Progenitor cell of endocrine pancreas (in vitro differentiated cells): ENCODE data around the gene TTC28. TPM values are rescaled to one million over a fixed set of nuclear protein-coding genes. Genes with fewer than 3 reads are reported as not detected.
"Not testable (repeated sequence)": the region's sequence is repeated elsewhere in the genome, so short reads cannot be mapped to it uniquely, and the experiment has no call there.

ENCODE experiments used
- DNase-seq: peaks from one replicate; pipeline ENCODE4 v3.0.0; 2021; ENCODE audit warnings: low spot score; ENCODE audit not compliant: unreplicated experiment
- H3K27ac Mint-ChIP-seq: 2 replicates; pipeline ENCODE4 v1.8.0; 2021; ENCODE audit warnings: mild to moderate bottlenecking, moderate library complexity, mixed read lengths
- H3K27me3 Mint-ChIP-seq: 2 replicates; pipeline ENCODE4 v1.8.0; 2021; ENCODE audit warnings: mixed read lengths
- H3K36me3 Mint-ChIP-seq: 2 replicates; pipeline ENCODE4 v1.8.0; 2022; ENCODE audit warnings: mixed read lengths; ENCODE audit not compliant: insufficient read depth
- H3K4me1 Mint-ChIP-seq: 2 replicates; pipeline ENCODE4 v1.8.0; 2021; ENCODE audit warnings: low read depth, mixed read lengths
- H3K4me3 Mint-ChIP-seq: 2 replicates; pipeline ENCODE4 v1.8.0; 2021; ENCODE audit warnings: low read depth, mild to moderate bottlenecking, moderate library complexity, mixed read lengths
- H3K9me3 Mint-ChIP-seq: 2 replicates; pipeline ENCODE4 v1.8.0; 2021; ENCODE audit warnings: low read depth, mixed read lengths
- total RNA-seq: library from RNA; stranded (reverse); gene quantifications from 2 replicates; pipeline ENCODE4 v1.2.1, GENCODE V29; 2021
- TF ChIP-seq, protein P1 (sequence below): fragments of 200-600 bp; sonication (generic); IDR thresholded peaks from one replicate; pipeline ENCODE4 v1.5.0; 2021; ENCODE audit warnings: antibody characterized with exemption, mild to moderate bottlenecking; ENCODE audit not compliant: unreplicated experiment

Gene TTC28
- total RNA-seq, 1 donor from 2014 or later, result 35.2 TPM

DNA sequence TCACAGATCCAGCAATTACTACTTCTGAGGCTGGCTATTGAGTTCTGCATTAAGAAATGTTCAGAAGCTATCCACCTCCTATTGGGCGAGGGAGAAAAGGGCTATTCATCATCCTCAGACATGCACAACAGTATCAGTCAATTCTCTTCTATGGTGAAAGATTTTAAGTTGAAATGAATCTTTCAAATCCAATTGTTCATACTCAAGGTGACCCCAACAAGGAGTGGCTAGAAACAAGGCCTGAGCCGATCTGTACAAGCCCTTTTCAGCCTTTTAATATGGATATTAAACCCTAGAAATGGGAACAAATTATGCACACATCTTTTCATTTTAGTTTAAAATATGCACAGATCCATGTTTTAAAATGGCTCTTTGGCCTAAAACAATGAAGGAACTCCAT lies 457.1 kb downstream of the TTC28 start:
- TF ChIP-seq, protein P1, sequence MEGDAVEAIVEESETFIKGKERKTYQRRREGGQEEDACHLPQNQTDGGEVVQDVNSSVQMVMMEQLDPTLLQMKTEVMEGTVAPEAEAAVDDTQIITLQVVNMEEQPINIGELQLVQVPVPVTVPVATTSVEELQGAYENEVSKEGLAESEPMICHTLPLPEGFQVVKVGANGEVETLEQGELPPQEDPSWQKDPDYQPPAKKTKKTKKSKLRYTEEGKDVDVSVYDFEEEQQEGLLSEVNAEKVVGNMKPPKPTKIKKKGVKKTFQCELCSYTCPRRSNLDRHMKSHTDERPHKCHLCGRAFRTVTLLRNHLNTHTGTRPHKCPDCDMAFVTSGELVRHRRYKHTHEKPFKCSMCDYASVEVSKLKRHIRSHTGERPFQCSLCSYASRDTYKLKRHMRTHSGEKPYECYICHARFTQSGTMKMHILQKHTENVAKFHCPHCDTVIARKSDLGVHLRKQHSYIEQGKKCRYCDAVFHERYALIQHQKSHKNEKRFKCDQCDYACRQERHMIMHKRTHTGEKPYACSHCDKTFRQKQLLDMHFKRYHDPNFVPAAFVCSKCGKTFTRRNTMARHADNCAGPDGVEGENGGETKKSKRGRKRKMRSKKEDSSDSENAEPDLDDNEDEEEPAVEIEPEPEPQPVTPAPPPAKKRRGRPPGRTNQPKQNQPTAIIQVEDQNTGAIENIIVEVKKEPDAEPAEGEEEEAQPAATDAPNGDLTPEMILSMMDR, result no peak
- Mint-ChIP-seq H3K9me3 (no peaks in the 10 kb centered on the region), H3K27me3 (no peaks in the 10 kb centered on the region), H3K4me3 (no peak overlapping the region), H3K4me1 (no peaks in the 10 kb centered on the region), H3K27ac (no peak overlapping the region), H3K36me3 (no peaks in the 10 kb centered on the region)
- no peak for DNase-seq

DNA sequence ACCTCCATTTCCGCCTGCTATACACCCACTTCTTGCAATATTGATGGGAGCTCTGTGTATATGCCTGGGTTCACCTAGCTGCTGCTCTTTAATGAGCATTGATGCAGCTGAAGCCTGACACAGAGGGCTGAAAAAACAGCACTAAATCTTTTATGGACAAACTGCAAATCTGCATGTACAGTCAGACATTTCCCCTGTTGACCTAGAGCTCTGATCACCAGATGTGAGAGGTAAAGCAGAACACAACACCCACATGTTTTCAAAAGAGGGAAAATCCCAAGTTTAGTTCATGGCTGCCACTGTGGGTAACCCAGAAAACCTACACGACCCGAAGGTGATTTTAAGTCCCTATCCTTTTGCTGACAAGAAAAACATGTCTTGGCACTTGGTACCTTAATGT lies 457.6 kb downstream of the TTC28 start:
- DNase-seq, result no peak
- no peaks in the 10 kb centered on the region for H3K36me3 Mint-ChIP-seq
- no peak overlapping the region for H3K27ac Mint-ChIP-seq
- TF ChIP-seq, protein P1, result no peak
- H3K27me3 Mint-ChIP-seq, result no peaks in the 10 kb centered on the region
- H3K4me1 Mint-ChIP-seq, result no peaks in the 10 kb centered on the region
- no peak overlapping the region for H3K4me3 Mint-ChIP-seq
- H3K9me3 Mint-ChIP-seq, result no peaks in the 10 kb centered on the region

DNA sequence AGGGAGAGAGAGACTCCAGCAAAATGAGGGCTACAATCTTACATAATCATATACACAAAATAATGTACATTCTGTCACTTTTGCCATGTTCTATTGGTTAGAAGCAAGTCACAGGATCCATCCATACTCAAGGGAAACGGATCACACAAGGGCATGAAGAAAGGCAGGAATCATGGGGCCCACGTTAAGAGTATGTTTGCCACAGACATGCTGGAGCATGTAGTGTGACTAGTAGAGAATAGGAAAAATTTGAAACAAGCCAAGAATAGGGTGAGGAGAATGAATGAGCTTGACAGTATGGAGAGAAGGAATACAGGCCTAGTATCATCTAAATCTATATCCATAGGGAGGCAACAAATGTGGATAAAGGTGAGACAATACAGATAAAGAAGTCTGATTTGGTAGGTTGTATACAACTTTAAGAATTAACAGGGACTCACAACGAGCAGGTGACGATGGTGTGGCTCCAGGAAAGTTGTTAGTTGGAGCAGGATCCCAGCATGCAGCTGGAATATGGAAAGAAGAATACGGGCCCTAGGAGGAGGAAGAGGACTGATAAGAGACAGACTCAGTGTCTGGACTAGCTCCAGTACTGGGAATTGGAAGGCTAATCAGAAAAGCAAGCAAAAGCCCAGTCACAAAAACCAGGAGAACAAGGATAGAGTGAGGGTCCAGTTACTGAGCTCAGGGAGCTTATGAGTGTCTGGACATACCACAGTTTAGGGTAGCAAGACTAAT lies 458.8 kb downstream of the TTC28 start:
- no peak for DNase-seq
- TF ChIP-seq, protein P1, result no peak
- Mint-ChIP-seq H3K27me3 (no peaks in the 10 kb centered on the region), H3K4me3 (no peak overlapping the region), H3K4me1 (no peaks in the 10 kb centered on the region), H3K9me3 (no peaks in the 10 kb centered on the region), H3K36me3 (no peaks in the 10 kb centered on the region), H3K27ac (no peak overlapping the region)

- Mint-ChIP-seq H3K9me3 (peaks cover 4% of the 10 kb centered on the region), H3K36me3 (no peaks in the 10 kb centered on the region), H3K4me3 (no peak overlapping the region), H3K4me1 (no peaks in the 10 kb centered on the region), H3K27ac (no peak overlapping the region), H3K27me3 (no peaks in the 10 kb centered on the region)
- TF ChIP-seq, protein P1, result no peak
- DNase-seq, result no peak
Observed at GRCh38 chr22:28217277-28217676, 462.4 kb downstream of the TTC28 start.

DNA sequence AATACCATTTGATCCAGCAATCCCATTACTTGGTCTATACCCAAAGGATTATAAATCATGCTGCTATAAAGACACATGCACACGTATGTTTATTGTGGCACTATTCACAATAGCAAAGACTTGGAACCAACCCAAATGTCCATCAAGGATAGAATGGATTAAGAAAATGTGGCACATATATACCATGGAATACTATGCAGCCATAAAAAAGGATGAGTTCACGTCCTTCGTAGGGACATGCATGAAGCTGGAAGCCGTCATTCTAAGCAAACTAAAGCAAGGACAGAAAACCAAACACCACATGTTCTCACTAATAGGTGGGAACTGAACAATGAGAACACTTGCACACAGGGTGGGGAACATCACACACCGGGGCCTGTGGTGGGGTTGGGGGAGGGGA lies 464.9 kb downstream of the TTC28 start:
- not testable (repeated sequence) for H3K4me3 Mint-ChIP-seq, DNase-seq, H3K27me3 Mint-ChIP-seq, H3K4me1 Mint-ChIP-seq, H3K36me3 Mint-ChIP-seq, H3K27ac Mint-ChIP-seq
- H3K9me3 Mint-ChIP-seq, result peaks cover 24% of the 10 kb centered on the region

- not testable (repeated sequence) for H3K27ac Mint-ChIP-seq, H3K27me3 Mint-ChIP-seq, H3K4me3 Mint-ChIP-seq, H3K36me3 Mint-ChIP-seq, DNase-seq, H3K4me1 Mint-ChIP-seq
- peaks cover 24% of the 10 kb centered on the region for H3K9me3 Mint-ChIP-seq
Observed at GRCh38 chr22:28209457-28209856, 470.2 kb downstream of the TTC28 start.
